SH-SY5Y (cell line): ENCODE data around the gene EPB41L2.

Experiments used
- GATA2 ChIP-seq: IDR thresholded peaks from 2 replicates; pipeline ENCODE4 v1.6.1; 2011; ENCODE audit warnings: mild to moderate bottlenecking, low read depth, low read length
- GATA3 ChIP-seq: IDR thresholded peaks from 2 replicates; pipeline ENCODE4 v1.6.1; 2011; ENCODE audit warnings: low read depth, mild to moderate bottlenecking, low read length, moderate library complexity

EPB41L2 gene

DNA sequence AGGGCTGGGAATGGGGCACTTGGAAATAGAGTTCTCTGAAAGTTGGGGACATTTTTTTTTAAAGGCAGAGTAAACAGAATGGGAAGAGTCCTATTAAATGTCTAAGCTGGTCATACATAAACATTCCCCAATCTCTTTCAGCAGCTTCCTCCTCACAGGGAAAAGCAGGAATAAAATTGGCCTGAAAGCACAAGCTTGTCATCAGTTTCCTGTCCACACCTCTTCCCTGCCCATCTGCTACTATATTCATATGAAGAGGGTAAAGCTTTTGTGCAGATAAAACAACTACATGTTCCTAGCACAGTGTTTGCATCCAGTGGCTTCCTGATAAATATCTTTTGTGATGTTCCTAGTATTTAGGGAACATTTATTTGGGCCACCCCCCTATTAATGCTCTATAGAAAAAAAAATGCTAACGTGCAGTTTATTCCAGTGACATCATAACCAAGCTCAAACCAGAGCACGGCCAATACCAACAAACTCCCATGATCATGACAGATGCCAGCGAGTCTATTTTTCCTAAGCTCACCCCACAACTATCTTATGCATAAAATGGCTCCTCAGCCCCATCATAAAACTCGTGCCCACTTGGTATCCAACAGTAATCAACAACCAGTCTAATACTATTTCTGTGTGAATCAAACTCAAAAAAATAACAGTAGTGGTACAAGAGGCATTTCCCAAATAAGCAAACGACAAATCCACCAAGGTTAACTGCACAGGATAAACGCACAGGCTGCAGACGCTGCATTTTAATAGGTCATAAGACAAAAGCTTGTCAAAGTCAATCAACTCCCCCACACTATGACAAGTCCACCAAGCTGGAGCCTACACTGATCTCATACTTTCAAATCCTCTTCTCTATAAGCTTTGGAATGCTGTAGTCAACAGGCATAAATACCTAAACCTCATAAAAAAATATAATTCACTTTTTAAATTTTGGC, 95.3 kb downstream of the EPB41L2 start:
- no peak for TF ChIP-seq GATA2
- no peak for TF ChIP-seq GATA3

DNA sequence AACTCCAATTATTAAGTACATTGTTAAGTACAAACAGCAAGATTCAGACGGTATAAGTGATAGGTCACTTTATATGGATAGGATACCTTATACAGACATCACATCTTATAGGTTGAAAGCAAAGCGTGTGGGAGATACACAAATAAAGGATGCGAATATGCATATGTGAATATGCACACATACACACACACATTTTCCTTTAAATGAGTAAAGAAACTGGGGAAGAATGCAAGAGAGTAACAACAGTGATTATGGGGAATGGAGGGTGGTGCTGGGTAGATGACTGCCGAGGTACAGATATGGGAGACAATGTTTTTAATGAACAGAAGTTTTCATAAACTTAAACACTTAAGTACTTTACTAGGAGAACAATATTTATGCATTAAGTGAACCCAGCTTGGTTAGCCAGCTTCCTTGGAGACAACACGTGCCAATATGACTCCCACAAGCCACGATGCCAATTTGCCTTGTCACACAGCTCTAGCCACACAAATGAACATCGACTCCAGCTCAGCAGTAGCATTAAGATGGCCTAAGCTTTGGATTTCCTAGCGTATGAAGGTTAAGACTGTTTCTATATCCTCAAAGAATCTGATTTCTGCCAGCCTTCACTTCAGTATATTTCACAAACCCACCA, 96.6 kb downstream of the EPB41L2 start:
- TF ChIP-seq GATA3 (no peak), GATA2 (no peak)

DNA sequence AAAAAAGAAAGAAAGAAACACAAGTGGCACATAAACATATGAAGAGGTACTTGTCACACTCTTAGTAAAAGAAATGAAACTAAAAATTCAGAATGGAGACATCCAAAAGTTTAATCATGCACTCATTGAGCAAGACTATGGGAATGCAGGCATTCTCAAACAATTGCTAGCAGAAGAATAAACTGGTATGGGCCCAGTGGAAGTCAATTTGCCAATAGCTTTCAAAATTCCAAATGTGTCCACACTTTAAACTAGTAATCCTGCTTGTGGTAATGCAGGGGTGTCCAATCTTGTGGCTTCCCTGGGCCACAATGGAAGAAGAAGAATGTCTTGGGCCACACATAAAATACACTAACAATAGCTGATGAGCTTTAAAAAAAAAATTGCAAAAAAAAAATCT, 97.4 kb downstream of the EPB41L2 start:
- no peak for TF ChIP-seq GATA3
- TF ChIP-seq GATA2, result no peak

DNA sequence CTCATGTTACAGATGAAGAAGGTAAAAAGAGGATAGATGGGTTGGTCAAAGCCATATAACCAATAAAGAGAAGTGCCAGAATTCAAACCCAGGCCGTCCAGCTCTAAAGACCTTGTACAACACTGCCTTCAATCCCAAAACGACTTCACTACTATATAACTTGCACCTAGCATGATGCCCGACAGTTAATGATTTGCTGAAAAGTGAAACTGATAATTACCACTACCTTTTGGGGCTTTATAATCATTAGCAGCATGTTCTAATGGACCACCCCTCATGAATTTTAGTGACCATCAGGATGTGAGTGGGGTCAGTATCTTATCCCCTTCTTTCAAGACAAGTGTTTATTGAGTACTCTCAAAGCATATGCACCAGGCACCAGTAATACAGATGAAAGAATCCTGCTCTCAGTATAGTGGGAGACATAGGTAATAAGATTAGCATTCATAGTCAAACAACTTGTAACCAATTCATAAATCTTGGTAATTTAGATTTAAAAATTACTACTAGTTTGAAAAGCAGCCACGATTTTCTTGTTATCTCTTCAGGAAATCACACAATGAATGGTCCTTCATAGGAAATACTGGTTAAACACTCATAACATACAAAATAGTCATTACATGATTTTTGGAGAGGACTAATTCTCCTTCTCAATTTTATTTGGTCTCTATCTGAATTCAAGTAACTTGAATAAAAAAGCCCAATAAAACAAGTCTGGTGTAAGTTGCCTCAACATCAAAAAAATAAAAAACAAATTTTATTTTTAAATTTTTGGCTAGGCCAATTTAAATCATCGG, 98.0 kb downstream of the EPB41L2 start:
- no peak for TF ChIP-seq GATA3
- TF ChIP-seq GATA2, result no peak

DNA sequence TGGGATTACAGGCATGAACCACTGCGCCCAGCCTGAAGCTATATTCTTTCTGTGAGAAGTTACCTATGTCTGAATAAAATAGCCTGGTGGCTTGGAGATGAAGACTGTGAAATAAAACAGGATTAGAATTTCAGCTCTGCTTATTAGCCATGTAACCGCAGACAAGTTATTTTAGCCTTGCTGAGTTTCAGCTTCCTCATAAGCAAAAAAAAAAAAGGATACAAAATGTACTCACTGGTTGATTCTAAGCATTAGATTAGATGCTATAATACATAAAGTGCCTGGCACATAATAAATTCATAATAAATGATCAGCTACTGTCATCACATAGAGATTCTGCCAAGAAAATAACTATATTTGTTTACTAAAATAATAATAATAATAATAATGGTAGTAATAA, 98.8 kb downstream of the EPB41L2 start:
- TF ChIP-seq GATA2 (no peak), GATA3 (no peak)

DNA sequence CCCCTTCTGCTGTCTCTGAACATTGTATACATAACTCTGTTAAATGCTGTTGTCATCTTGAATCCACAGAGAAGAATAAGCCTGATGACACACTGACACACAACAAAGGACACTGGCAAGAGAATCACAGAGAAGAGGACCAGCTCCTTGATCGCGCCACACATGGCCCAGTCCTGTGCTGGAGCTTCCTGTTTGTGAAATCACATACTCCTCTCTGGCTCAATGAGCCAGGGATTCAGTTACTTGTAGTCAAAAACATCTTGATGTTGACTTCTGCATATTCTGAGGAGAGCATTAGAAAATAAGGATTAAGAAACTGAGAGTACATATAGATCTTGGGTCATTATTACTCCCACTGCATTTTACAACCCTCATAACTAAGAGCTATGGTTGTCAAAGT, 100.1 kb downstream of the EPB41L2 start:
- TF ChIP-seq GATA2, result no peak
- TF ChIP-seq GATA3, result no peak

DNA sequence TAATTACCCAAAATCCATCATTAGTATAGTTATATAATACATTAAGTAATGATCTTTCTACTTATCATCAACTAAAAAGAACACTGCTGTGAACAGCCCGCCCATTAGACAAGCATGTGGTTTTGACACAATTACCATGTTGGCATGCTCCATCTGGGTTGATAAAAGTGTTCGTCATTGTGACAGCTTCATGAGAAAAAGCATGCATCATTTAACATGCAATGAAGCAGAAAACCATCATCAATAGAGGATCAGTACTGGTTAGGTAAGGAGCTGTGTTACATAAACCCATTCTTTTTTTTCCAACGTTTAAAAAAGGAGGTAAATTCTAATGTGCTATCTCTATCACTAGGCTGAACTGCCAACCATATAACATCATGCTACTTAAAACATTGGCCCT, 101.9 kb downstream of the EPB41L2 start:
- TF ChIP-seq GATA3 (no peak), GATA2 (no peak)

DNA sequence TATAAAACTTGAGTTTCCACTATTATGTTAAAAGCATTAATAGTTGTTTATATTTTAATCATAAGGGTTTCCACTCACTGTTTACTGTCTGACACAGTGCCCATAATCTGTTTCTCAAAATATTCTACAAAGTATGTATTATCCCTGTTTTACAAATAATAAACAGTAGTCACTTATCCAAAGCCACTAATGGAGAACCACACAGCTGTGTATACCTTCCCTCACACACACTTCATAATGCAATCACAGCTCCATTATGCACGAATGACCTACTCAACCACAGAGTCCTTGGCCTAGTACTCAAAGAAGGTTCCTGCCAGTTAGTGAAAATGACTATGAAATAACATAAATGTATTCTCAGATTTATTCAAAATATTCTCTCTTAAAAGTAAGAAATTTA, 103.1 kb downstream of the EPB41L2 start:
- no peak for TF ChIP-seq GATA3
- TF ChIP-seq GATA2, result no peak

DNA sequence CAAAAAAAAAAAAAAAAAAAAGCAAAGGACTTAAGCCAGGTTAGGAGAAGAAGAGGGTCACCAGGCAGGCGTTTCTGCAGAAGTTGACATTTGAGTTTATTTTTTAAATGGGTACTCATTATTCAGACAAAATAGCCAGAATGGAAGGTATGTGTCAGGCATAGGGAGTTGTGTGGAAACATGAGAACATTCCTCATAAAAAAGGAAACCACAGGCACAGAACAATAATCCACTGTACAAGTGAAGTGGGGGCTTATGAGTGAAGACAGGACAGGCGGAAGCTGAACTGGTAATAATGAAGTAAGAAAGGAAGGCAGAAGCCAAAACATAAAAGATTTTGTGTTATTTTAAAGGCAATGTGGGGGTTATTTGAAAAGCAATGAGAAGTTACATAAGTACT, 104.6 kb downstream of the EPB41L2 start:
- TF ChIP-seq GATA3 (no peak), GATA2 (no peak)

DNA sequence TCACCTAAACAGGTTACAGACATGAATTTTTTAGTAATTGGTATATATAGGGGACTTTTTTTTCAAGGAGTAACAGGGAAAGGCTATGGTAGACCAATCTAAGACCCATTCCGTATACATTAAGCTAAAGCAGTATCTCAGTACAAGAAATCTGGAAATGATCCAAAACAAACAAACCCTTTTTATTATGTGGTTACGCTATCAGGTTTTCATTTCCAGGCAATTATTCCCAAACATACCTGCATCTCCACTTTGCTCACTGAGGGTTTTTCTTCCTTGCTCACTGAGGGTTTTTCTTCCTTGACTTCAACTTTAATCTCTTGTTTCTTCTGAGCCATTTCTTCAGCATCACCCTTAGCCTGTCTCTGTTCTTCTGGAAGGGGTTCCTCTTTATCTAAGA, 107.3 kb downstream of the EPB41L2 start:
- TF ChIP-seq GATA2, result no peak
- no peak for TF ChIP-seq GATA3

DNA sequence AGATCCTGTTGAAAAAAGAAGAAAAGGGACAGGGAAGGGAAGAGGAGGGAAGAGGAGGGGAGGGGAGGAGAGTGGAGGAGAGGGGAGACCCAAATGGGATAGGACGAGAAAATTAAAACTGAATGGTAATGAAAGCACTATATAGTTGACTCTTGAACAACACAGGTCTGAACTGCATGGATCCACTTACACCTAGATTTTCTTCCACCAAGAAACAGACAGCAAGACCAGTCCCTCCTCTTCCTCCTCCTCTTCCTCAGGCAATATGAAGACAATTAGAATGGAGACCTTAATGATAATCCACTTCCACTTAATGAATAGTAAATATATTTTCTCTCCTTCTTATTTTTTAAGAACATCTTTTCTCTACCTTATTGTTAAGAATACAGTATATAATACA, 113.5 kb downstream of the EPB41L2 start:
- TF ChIP-seq GATA3 (no peak), GATA2 (no peak)

DNA sequence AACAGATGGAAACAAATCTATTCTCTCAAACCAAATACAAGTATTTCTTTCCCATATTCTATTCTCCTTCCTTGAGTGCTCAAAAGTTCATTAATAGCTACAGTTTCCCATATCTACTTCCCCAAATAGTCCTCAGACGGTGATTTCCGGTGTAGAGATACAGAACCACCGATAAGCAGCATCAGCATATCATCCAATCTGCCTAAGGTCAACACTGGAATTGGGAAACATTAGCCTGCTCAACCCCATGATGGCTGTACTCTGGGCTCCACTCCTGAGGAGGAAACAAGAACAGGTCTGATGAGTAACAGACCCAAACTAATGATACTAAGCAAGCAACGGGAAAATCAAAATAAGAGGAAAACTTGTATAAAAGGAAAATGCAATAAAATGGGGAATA, 115.6 kb downstream of the EPB41L2 start:
- TF ChIP-seq GATA2, result no peak

DNA sequence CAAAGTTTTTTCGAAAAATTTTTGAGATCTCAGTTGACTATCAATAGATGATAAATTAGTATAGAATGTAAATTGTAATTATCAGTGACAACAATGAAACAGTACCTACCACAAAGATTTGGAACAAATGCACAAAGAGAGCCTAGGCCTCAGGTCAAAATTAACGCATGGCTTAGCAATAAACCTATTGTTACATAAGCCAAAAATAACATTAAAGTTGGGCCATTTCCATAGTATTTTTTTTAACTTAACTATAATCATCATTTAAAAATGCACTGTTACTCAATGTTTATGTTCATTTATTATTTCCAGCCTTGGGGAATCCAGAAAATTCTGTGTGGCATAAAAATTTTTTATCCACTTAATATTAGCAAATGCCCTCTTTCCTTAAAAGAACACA, 117.0 kb downstream of the EPB41L2 start:
- TF ChIP-seq GATA3 (no peak), GATA2 (no peak)

DNA sequence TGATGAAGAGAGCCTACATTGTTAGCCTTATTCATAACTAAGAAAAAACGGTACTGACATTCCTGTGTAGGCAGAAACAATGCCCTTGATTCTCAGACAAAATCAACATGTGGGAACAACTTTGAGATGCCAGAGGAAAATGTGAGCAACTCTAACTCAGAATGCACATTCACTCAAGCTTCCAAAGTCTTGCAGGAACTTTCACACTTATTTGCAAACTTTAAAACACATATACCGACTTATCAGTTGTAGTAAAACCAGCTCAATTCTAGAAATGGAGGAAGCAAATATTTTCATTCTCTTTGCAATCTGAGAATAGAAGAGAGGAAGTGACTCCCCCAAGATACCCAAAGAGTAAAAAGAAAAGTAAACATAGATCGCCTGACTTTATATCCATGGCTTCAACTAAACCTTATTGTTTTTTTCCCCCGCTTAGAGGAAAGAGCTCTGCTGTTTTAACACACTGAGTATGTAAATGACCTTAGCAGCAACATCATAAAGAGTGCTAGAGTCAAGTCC, 117.6 kb downstream of the EPB41L2 start:
- TF ChIP-seq GATA2, result no peak

DNA sequence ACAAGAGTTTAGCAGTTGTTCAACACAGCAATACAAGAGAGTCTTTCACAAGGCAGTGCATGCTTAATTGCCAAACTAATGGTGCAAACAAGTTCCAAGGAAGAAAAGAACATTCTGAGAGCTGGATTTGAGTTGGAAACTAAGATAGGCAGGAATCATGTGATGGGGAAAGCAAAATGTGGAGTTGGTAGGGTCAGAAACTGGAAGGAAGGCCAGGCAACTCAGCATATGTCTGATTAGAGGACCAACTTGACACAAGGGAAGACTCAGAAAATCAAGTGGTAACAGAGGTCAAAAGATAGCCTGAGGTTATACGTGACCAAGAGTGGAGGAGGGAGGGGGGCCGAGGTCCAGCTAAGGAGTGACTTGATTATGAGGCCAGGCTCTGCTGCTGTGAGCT, 118.6 kb downstream of the EPB41L2 start:
- no peak for TF ChIP-seq GATA3
- no peak for TF ChIP-seq GATA2
